Measurements from ENCODE around the gene FIP1L1.

The FIP1L1 gene

GRCh38 chr4:53507058-53507457, 129.6 kb downstream of the FIP1L1 start:
- DNase-seq, result no peak

- DNase-seq, result no peak
Measured at GRCh38 chr4:53507671-53508286, 130.3 kb downstream of the FIP1L1 start.

- no peak for DNase-seq
Measured at GRCh38 chr4:53508446-53508845, 131.0 kb downstream of the FIP1L1 start.

GRCh38 chr4:53510321-53510720, 132.9 kb downstream of the FIP1L1 start:
- no peak for DNase-seq
